GM19438 (cell line): ENCODE measurements around the gene CFAP46.
"Not testable (repeated sequence)": the region's sequence is repeated elsewhere in the genome, so short reads cannot be mapped to it uniquely, and the experiment has no call there.

Experiments used
- ATAC-seq: cut with Tn5 transposase; IDR thresholded peaks from one replicate; pipeline ENCODE4 v1.9.1; 2021; ENCODE audit warnings: low read depth; ENCODE audit not compliant: unreplicated experiment

Gene CFAP46

GRCh38 chr10:132964707-132965410 is 22.5 kb upstream of the CFAP46 start:
- not testable (repeated sequence) for ATAC-seq

- no peak for ATAC-seq
Measured at GRCh38 chr10:132964231-132964630, 21.9 kb upstream of the CFAP46 start.

GRCh38 chr10:132963430-132963960 is 21.1 kb upstream of the CFAP46 start:
- ATAC-seq, result no peak

- ATAC-seq, result no peak
Measured at GRCh38 chr10:132962623-132963429, 20.5 kb upstream of the CFAP46 start.

GRCh38 chr10:132961787-132962622 is 19.6 kb upstream of the CFAP46 start:
- ATAC-seq, result no peak

GRCh38 chr10:132961420-132961786 is 19.0 kb upstream of the CFAP46 start:
- ATAC-seq, result no peak

GRCh38 chr10:132960631-132961419 is 18.5 kb upstream of the CFAP46 start:
- ATAC-seq, result no peak

GRCh38 chr10:132960071-132960472 is 17.7 kb upstream of the CFAP46 start:
- ATAC-seq, result no peak

GRCh38 chr10:132959559-132959961 is 17.2 kb upstream of the CFAP46 start:
- ATAC-seq, result no peak

GRCh38 chr10:132958883-132959558 is 16.7 kb upstream of the CFAP46 start:
- no peak for ATAC-seq

GRCh38 chr10:132957981-132958882 is 15.9 kb upstream of the CFAP46 start:
- ATAC-seq, result no peak

GRCh38 chr10:132957131-132957530 is 14.8 kb upstream of the CFAP46 start:
- no peak for ATAC-seq

- ATAC-seq, result not testable (repeated sequence)
Measured at GRCh38 chr10:132956259-132956658, 13.9 kb upstream of the CFAP46 start.

GRCh38 chr10:132955479-132955878 is 13.1 kb upstream of the CFAP46 start:
- no peak for ATAC-seq

- ATAC-seq, result no peak
Measured at GRCh38 chr10:132953428-132953827, 11.1 kb upstream of the CFAP46 start.

- no peak for ATAC-seq
Measured at GRCh38 chr10:132951926-132952325, 9.6 kb upstream of the CFAP46 start.

- no peak for ATAC-seq
Measured at GRCh38 chr10:132948351-132948750, 6.0 kb upstream of the CFAP46 start.

- ATAC-seq, result no peak
Measured at GRCh38 chr10:132947843-132948242, 5.5 kb upstream of the CFAP46 start.
